Measurements from ENCODE around the gene GIPC1. TPM values are rescaled to one million over a fixed set of nuclear protein-coding genes. Genes with fewer than 3 reads are reported as not detected.

Gene GIPC1
- total RNA-seq, 1 experiment from 2014 or later: 160 TPM

DNA sequence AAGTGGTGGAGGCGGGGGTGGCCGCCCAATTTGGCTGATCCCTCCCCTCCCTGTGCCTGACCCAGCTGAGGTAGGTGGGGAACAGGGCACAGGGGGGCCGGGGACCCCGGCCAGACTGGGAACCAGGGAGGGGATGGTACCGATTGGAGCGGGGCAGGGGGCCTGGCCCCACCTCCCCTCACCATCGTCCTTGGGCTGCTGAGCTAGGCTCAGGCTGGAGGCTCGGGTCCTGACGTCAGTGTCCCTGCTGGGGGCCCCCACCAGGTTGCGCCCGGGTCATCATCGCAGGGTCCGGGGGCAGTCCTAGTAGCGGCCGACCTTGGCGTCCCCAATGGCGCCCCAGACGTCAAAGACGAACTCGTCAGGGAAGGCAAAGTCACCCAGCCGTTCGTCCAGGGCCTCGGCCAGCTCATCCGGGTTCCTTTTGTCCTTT lies 17.8 kb downstream of the GIPC1 start:
- TSS peak; percentile 89 for BruUV-seq (replicated peaks)
- ATAC-seq (no peak), DNase-seq (ENCODE audit: low read depth, low spot score) (no peak)
- Histone ChIP-seq H3K4me3 (ENCODE audit: low read depth in 2 of 2, low read length in 2 of 2) (no peak overlapping the region), H3K36me3 (ENCODE audit: control insufficient read depth, insufficient read depth, low read length) (no peaks in the 10 kb centered on the region; the same call in 1 of the 2 replicates), H3K27ac (ENCODE audit: low read length) (no peak overlapping the region), H3K9me3 (ENCODE audit: control insufficient read depth, insufficient read depth, low read depth, low read length) (no peaks in the 10 kb centered on the region), H3K4me1 (ENCODE audit: control insufficient read depth, insufficient read depth, low read length) (peaks cover 24% of the 10 kb centered on the region), H3K27me3 (ENCODE audit: control insufficient read depth, insufficient read depth, low read length) (no peaks in the 10 kb centered on the region)
- TF ChIP-seq REST (IDR thresholded peaks at IDR 0.05; ENCODE audit: insufficient read depth in 1 of 2, low read depth in 2 of 2, low read length in 1 of 2): no peak
- no peak for TF ChIP-seq TCF7L2 (IDR thresholded peaks at IDR 0.05; ENCODE audit: low read depth, low read length)
- TF ChIP-seq, protein P1, sequence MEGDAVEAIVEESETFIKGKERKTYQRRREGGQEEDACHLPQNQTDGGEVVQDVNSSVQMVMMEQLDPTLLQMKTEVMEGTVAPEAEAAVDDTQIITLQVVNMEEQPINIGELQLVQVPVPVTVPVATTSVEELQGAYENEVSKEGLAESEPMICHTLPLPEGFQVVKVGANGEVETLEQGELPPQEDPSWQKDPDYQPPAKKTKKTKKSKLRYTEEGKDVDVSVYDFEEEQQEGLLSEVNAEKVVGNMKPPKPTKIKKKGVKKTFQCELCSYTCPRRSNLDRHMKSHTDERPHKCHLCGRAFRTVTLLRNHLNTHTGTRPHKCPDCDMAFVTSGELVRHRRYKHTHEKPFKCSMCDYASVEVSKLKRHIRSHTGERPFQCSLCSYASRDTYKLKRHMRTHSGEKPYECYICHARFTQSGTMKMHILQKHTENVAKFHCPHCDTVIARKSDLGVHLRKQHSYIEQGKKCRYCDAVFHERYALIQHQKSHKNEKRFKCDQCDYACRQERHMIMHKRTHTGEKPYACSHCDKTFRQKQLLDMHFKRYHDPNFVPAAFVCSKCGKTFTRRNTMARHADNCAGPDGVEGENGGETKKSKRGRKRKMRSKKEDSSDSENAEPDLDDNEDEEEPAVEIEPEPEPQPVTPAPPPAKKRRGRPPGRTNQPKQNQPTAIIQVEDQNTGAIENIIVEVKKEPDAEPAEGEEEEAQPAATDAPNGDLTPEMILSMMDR (IDR thresholded peaks at IDR 0.05): no peak
- no peak for TF ChIP-seq SIN3A (IDR thresholded peaks at IDR 0.05; ENCODE audit: borderline replicate concordance, insufficient read depth, low read depth, low read length)
- no peak for TF ChIP-seq POLR2AphosphoS5 (IDR thresholded peaks at IDR 0.05; ENCODE audit: low read depth, low read length)
- CTCF ChIA-PET: no interaction called here
- POLR2A ChIA-PET: interaction anchor here (0.5 kb wide), 1 partner anchor 607 kb away, joined by 4 read pairs; no protein-coding TSS in a partner anchor
- in situ Hi-C loops (cut with HindIII; ENCODE audit: low pct_unique_long_range_greater_than_20kb, low sequenced_read_pairs): no loop called here
- intact Hi-C loops (cut with micrococcal nuclease; ENCODE audit: unreplicated experiment): no loop called here

GRCh38 chr19:14477418-14478112 lies 18.4 kb downstream of the GIPC1 start:
- intact Hi-C loops (cut with micrococcal nuclease; ENCODE audit: unreplicated experiment) (no loop called here), in situ Hi-C loops (cut with HindIII; ENCODE audit: low pct_unique_long_range_greater_than_20kb, low sequenced_read_pairs) (no loop called here)
- peak overlapping the region; percentile 21; the same call in 1 of the 2 replicates for H3K27ac ChIP-seq (ENCODE audit: low read length)
- TF ChIP-seq, protein P1 (IDR thresholded peaks at IDR 0.05): no peak
- no peak for TF ChIP-seq TCF7L2 (IDR thresholded peaks at IDR 0.05; ENCODE audit: low read depth, low read length)
- TF ChIP-seq SIN3A (IDR thresholded peaks at IDR 0.05; ENCODE audit: borderline replicate concordance, insufficient read depth, low read depth, low read length): no peak
- no peak for TF ChIP-seq POLR2AphosphoS5 (IDR thresholded peaks at IDR 0.05; ENCODE audit: low read depth, low read length)
- no peak for TF ChIP-seq REST (IDR thresholded peaks at IDR 0.05; ENCODE audit: insufficient read depth in 1 of 2, low read depth in 2 of 2, low read length in 1 of 2)
- H3K4me1 ChIP-seq (ENCODE audit: control insufficient read depth, insufficient read depth, low read length): peaks cover 24% of the 10 kb centered on the region
- BruUV-seq (replicated peaks): no TSS peak
- H3K9me3 ChIP-seq (ENCODE audit: control insufficient read depth, insufficient read depth, low read depth, low read length): no peaks in the 10 kb centered on the region
- POLR2A ChIA-PET: interaction anchor here (0.5 kb wide), 1 partner anchor 607 kb away, joined by 4 read pairs; no protein-coding TSS in a partner anchor
- no peaks in the 10 kb centered on the region; the same call in 1 of the 2 replicates for H3K36me3 ChIP-seq (ENCODE audit: control insufficient read depth, insufficient read depth, low read length)
- DNase-seq (ENCODE audit: low read depth, low spot score): no peak
- ATAC-seq: no peak
- H3K27me3 ChIP-seq (ENCODE audit: control insufficient read depth, insufficient read depth, low read length): no peaks in the 10 kb centered on the region
- H3K4me3 ChIP-seq (ENCODE audit: low read depth in 2 of 2, low read length in 2 of 2): no peak overlapping the region
- CTCF ChIA-PET: no interaction called here

Measured in Panc1 (cell line).